HT1080 (cell line): ENCODE data around the gene WNK2. TPM values are rescaled to one million over a fixed set of nuclear protein-coding genes. Genes with fewer than 3 reads are reported as not detected.
"Not testable (repeated sequence)": the region's sequence is repeated elsewhere in the genome, so short reads cannot be mapped to it uniquely, and the experiment has no call there.

Experiments used
- DNase-seq: peaks from one replicate; pipeline ENCODE4 v3.0.0-alpha.2; 2015; ENCODE audit warnings: low read depth
- total RNA-seq: library from RNA; depleted of rRNA; stranded (reverse); fragments of >200 nt; shearing (Covaris generic); gene quantifications from 2 replicates; pipeline ENCODE4 v1.2.3, GENCODE V29; 2014

Gene WNK2
- total RNA-seq, 1 experiment from 2014 or later: not detected

GRCh38 chr9:93233033-93233432 is 49.1 kb downstream of the WNK2 start:
- DNase-seq: no peak

GRCh38 chr9:93234600-93234999 is 50.7 kb downstream of the WNK2 start:
- no peak for DNase-seq

GRCh38 chr9:93235300-93235960 is 51.5 kb downstream of the WNK2 start:
- DNase-seq: no peak

- DNase-seq: no peak
Observed at GRCh38 chr9:93236541-93237206, 52.7 kb downstream of the WNK2 start.

GRCh38 chr9:93237540-93237939 is 53.6 kb downstream of the WNK2 start:
- DNase-seq: no peak

GRCh38 chr9:93238953-93239925 is 55.3 kb downstream of the WNK2 start:
- no peak for DNase-seq

GRCh38 chr9:93240891-93241334 is 57.0 kb downstream of the WNK2 start:
- DNase-seq: no peak

GRCh38 chr9:93243112-93243511 is 59.2 kb downstream of the WNK2 start:
- DNase-seq: no peak

- no peak for DNase-seq
Observed at GRCh38 chr9:93244101-93244500, 60.2 kb downstream of the WNK2 start.

GRCh38 chr9:93244510-93245436 is 60.8 kb downstream of the WNK2 start:
- DNase-seq: no peak

- no peak for DNase-seq
Observed at GRCh38 chr9:93245437-93245970, 61.6 kb downstream of the WNK2 start.

- no peak for DNase-seq
Observed at GRCh38 chr9:93246111-93246510, 62.2 kb downstream of the WNK2 start.

- no peak for DNase-seq
Observed at GRCh38 chr9:93246526-93246925, 62.6 kb downstream of the WNK2 start.

- no peak for DNase-seq
Observed at GRCh38 chr9:93247099-93247865, 63.3 kb downstream of the WNK2 start.

- DNase-seq: no peak
Observed at GRCh38 chr9:93247892-93248291, 64.0 kb downstream of the WNK2 start.

- DNase-seq: no peak
Observed at GRCh38 chr9:93248386-93249040, 64.6 kb downstream of the WNK2 start.

GRCh38 chr9:93250185-93250584 is 66.2 kb downstream of the WNK2 start:
- DNase-seq: no peak

GRCh38 chr9:93251309-93251708 is 67.4 kb downstream of the WNK2 start:
- not testable (repeated sequence) for DNase-seq

- no peak for DNase-seq
Observed at GRCh38 chr9:93252116-93252780, 68.3 kb downstream of the WNK2 start.
